HEK293 (cell line): Measurements from ENCODE around the gene COPS3.

Source experiments
- CTCF ChIA-PET: fragments of 350-600 bp; formaldehyde crosslinking; extraction: SDS; loops from one replicate; lab custom pipeline; 2021; ENCODE audit warnings: antibody characterized with exemption; lab: Yijun Ruan, JAX
- POLR2A ChIA-PET: fragments of 300-600 bp; formaldehyde crosslinking; extraction: SDS; loops from one replicate; lab custom pipeline; 2020; ENCODE audit warnings: antibody characterized with exemption, inconsistent platforms; lab: Yijun Ruan, JAX
- H3K27ac ChIP-seq: fragments of 200-500 bp; sonication (Bioruptor generic); 2 replicates; pipeline ENCODE4 v1.5.1; 2014; ENCODE audit warnings: low read depth, low read length, control low read depth, inconsistent platforms; ENCODE audit errors: extremely low read depth
- H3K36me3 ChIP-seq, 2 experiments: fragments of 200-500 bp in 1 of 2; sonication (Bioruptor generic) in 1 of 2; 1 replicate in 1 of 2; 2 replicates in 1 of 2; pipeline ENCODE4 v1.5.1; 2014 to 2017; ENCODE audit warnings: inconsistent platforms in 2 of 2, low read length in 2 of 2; ENCODE audit not compliant: control insufficient read depth in 2 of 2, insufficient read depth in 1 of 2
- H3K4me1 ChIP-seq: fragments of 200-500 bp; sonication (Bioruptor generic); 2 replicates; pipeline ENCODE4 v1.5.1; 2014; ENCODE audit warnings: mild to moderate bottlenecking, low read length, inconsistent platforms; ENCODE audit not compliant: control insufficient read depth, insufficient read depth
- H3K4me3 ChIP-seq: 2 replicates; pipeline ENCODE4 v1.5.1; 2011; ENCODE audit warnings: low read depth, mild to moderate bottlenecking, control low read depth, low read length, moderate library complexity
- H3K9me3 ChIP-seq: fragments of 200-500 bp; sonication (Bioruptor generic); 2 replicates; pipeline ENCODE4 v1.5.1; 2014; ENCODE audit warnings: low read depth, low read length, inconsistent platforms; ENCODE audit not compliant: control insufficient read depth, insufficient read depth
- BCL11A ChIP-seq: fragments of 450-650 bp; formaldehyde crosslinking; IDR thresholded peaks from 2 replicates; pipeline ENCODE4 v1.5.1; 2016; ENCODE audit warnings: low read depth, missing biosample characterization, missing genetic modification characterization
- HOXA7 ChIP-seq: sonication (generic); formaldehyde crosslinking; IDR thresholded peaks from 2 replicates; pipeline ENCODE4 v1.8.1; 2022; ENCODE audit warnings: missing genetic modification reagents, borderline replicate concordance
- KLF10 ChIP-seq: fragments of 450-650 bp; IDR thresholded peaks from 2 replicates; pipeline ENCODE4 v1.5.1; 2018; ENCODE audit warnings: missing biosample characterization, mild to moderate bottlenecking, missing genetic modification characterization
- MZF1 ChIP-seq: fragments of 450-650 bp; formaldehyde crosslinking; IDR thresholded peaks from 2 replicates; pipeline ENCODE4 v1.5.1; 2017; ENCODE audit warnings: missing biosample characterization, missing genetic modification characterization, borderline replicate concordance
- REST ChIP-seq: fragments of 450-650 bp; formaldehyde crosslinking; IDR thresholded peaks from 2 replicates; pipeline ENCODE4 v1.5.1; 2016; ENCODE audit warnings: missing biosample characterization, missing genetic modification characterization
- YY2 ChIP-seq: fragments of 450-650 bp; formaldehyde crosslinking; IDR thresholded peaks from 2 replicates; pipeline ENCODE4 v1.5.1; 2016; ENCODE audit warnings: missing biosample characterization, missing genetic modification characterization
- ZEB2 ChIP-seq: fragments of 450-650 bp; formaldehyde crosslinking; IDR thresholded peaks from 2 replicates; pipeline ENCODE4 v1.5.1; 2016; ENCODE audit warnings: missing biosample characterization, missing genetic modification characterization
- ZFP37 ChIP-seq: fragments of 450-650 bp; formaldehyde crosslinking; IDR thresholded peaks from 2 replicates; pipeline ENCODE4 v1.5.1; 2016; ENCODE audit warnings: missing biosample characterization, missing genetic modification characterization
- ZFP69B ChIP-seq: fragments of 450-650 bp; formaldehyde crosslinking; IDR thresholded peaks from 2 replicates; pipeline ENCODE4 v1.5.1; 2016; ENCODE audit warnings: missing biosample characterization, missing genetic modification characterization
- ZNF138 ChIP-seq: fragments of 450-650 bp; formaldehyde crosslinking; IDR thresholded peaks from 2 replicates; pipeline ENCODE4 v1.5.1; 2016; ENCODE audit warnings: missing biosample characterization, missing genetic modification characterization, borderline replicate concordance
- ZNF16 ChIP-seq: fragments of 450-650 bp; formaldehyde crosslinking; IDR thresholded peaks from 2 replicates; pipeline ENCODE4 v1.5.1; 2016; ENCODE audit warnings: low read depth, missing biosample characterization, missing genetic modification characterization
- ZNF174 ChIP-seq: fragments of 450-650 bp; formaldehyde crosslinking; IDR thresholded peaks from 2 replicates; pipeline ENCODE4 v1.5.0; 2017; ENCODE audit warnings: missing biosample characterization, mild to moderate bottlenecking, missing genetic modification characterization
- ZNF292 ChIP-seq: fragments of 450-650 bp; formaldehyde crosslinking; IDR thresholded peaks from 2 replicates; pipeline ENCODE4 v1.5.1; 2016; ENCODE audit warnings: low read depth, missing biosample characterization, missing genetic modification characterization, borderline replicate concordance
- ZNF341 ChIP-seq: fragments of 450-650 bp; formaldehyde crosslinking; IDR thresholded peaks from 2 replicates; pipeline ENCODE4; 2016; ENCODE audit warnings: low read depth, missing biosample characterization, missing genetic modification characterization
- ZNF354C ChIP-seq: fragments of 450-650 bp; formaldehyde crosslinking; IDR thresholded peaks from 2 replicates; pipeline ENCODE4 v1.5.1; 2016; ENCODE audit warnings: missing biosample characterization, missing genetic modification characterization, low read depth, borderline replicate concordance
- ZNF391 ChIP-seq: fragments of 450-650 bp; formaldehyde crosslinking; IDR thresholded peaks from 2 replicates; pipeline ENCODE4 v1.5.1; 2016; ENCODE audit warnings: low read depth, missing biosample characterization, missing genetic modification characterization, borderline replicate concordance
- ZNF398 ChIP-seq: fragments of 450-650 bp; formaldehyde crosslinking; IDR thresholded peaks from 2 replicates; pipeline ENCODE4 v1.5.1; 2017; ENCODE audit warnings: missing biosample characterization, missing genetic modification characterization
- ZNF514 ChIP-seq: fragments of 450-650 bp; formaldehyde crosslinking; IDR thresholded peaks from 2 replicates; pipeline ENCODE4 v1.5.1; 2016; ENCODE audit warnings: missing biosample characterization, missing genetic modification characterization
- ZNF560 ChIP-seq: fragments of 450-650 bp; formaldehyde crosslinking; IDR thresholded peaks from 2 replicates; pipeline ENCODE4 v1.5.1; 2017; ENCODE audit warnings: missing biosample characterization, missing genetic modification characterization, borderline replicate concordance
- ZNF704 ChIP-seq: fragments of 450-650 bp; formaldehyde crosslinking; IDR thresholded peaks from 2 replicates; pipeline ENCODE4 v1.5.1; 2016; ENCODE audit warnings: missing biosample characterization, missing genetic modification characterization
- ZNF747 ChIP-seq: fragments of 450-650 bp; formaldehyde crosslinking; IDR thresholded peaks from 2 replicates; pipeline ENCODE4 v1.5.1; 2016; ENCODE audit warnings: missing biosample characterization, missing genetic modification characterization
- ZNF768 ChIP-seq: fragments of 450-650 bp; formaldehyde crosslinking; IDR thresholded peaks from 2 replicates; pipeline ENCODE4 v1.5.1; 2018; ENCODE audit warnings: missing biosample characterization, mild to moderate bottlenecking, missing genetic modification characterization
- ZNF792 ChIP-seq: fragments of 450-650 bp; formaldehyde crosslinking; IDR thresholded peaks from 2 replicates; pipeline ENCODE4 v1.5.1; 2016; ENCODE audit warnings: missing biosample characterization, missing genetic modification characterization
- ZNF837 ChIP-seq: fragments of 450-650 bp; formaldehyde crosslinking; IDR thresholded peaks from 2 replicates; pipeline ENCODE4 v1.5.1; 2016; ENCODE audit warnings: missing biosample characterization, missing genetic modification characterization

The COPS3 gene

GRCh38 chr17:17326275-17326875 lies 45.3 kb upstream of the COPS3 start:
- ChIA-PET POLR2A (interaction anchor here (1.1 kb wide), 1 partner anchor 45 kb away, joined by 3 read pairs; the partner anchor contains the start of gene COPS3), CTCF (interaction anchor here (0.6 kb wide), 1 partner anchor 70 kb away, joined by 6 read pairs; no protein-coding TSS in a partner anchor)
- Histone ChIP-seq H3K9me3 (no peaks in the 10 kb centered on the region), H3K36me3 (no peaks in the 10 kb centered on the region; a peak in 1 of 3 replicates), H3K4me3 (no peak overlapping the region), H3K4me1 (no peaks in the 10 kb centered on the region), H3K27ac (no peak overlapping the region)
- TF ChIP-seq ZNF792 (tag by site-specific recombination) (no peak), ZNF837 (tag by site-specific recombination) (no peak), ZNF747 (tag by site-specific recombination) (no peak), YY2 (no peak), HOXA7 (CRISPR knock-in tag) (no peak), ZNF354C (tag by site-specific recombination) (no peak), ZNF138 (tag by site-specific recombination) (no peak), ZNF16 (tag by site-specific recombination) (no peak), ZNF391 (tag by site-specific recombination) (no peak), ZEB2 (no peak), ZNF768 (tag by site-specific recombination) (no peak)

GRCh38 chr17:17325816-17326215 lies 44.8 kb upstream of the COPS3 start:
- TF ChIP-seq ZNF398 (tag by site-specific recombination) (no peak), ZNF560 (tag by site-specific recombination) (no peak), ZNF792 (tag by site-specific recombination) (no peak), BCL11A (no peak), REST (no peak), KLF10 (no peak), ZNF174 (no peak), MZF1 (tag by site-specific recombination) (no peak), ZFP69B (no peak), ZNF292 (tag by site-specific recombination) (no peak), ZNF514 (no peak), ZFP37 (no peak), ZNF704 (no peak), ZNF747 (tag by site-specific recombination) (no peak), ZNF341 (tag by site-specific recombination) (no peak)
- no peaks in the 10 kb centered on the region; a peak in 1 of 3 replicates for H3K36me3 ChIP-seq
- POLR2A ChIA-PET: interaction anchor here (1.1 kb wide), 1 partner anchor 45 kb away, joined by 3 read pairs; the partner anchor contains the start of gene COPS3
- H3K4me3 ChIP-seq: no peak overlapping the region
- CTCF ChIA-PET: no interaction called here
- H3K9me3 ChIP-seq: no peaks in the 10 kb centered on the region
- H3K27ac ChIP-seq: no peak overlapping the region
- H3K4me1 ChIP-seq: no peaks in the 10 kb centered on the region
